GM12873 (cell line): ENCODE data around the gene CST4.

Experiments used
- TF ChIP-seq, protein P1 (sequence below): IDR thresholded peaks from 2 replicates; pipeline ENCODE4 v1.5.1; 2012; ENCODE audit warnings: low read depth, mild to moderate bottlenecking, moderate library complexity, low read length, control low read depth; ENCODE audit not compliant: insufficient read depth; ENCODE audit errors: missing control alignments

Gene CST4

DNA sequence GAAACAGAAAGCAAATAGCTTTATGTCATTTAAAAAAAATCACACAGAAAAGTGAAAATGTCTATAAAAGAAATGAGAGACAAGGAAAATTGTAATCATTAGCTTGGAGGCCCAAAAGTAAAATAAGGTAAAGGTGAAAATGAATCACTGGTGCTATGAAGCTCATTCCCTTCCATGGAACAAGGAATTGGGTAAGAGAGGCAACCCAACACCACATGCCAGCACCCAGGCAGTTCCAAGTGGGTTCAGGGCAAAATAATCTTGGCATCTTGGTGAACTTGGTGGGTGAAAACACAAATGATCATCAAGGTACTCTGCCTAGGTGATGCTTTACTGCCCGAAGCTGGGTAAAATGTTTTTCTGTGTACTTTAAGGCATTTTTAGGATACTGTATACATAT, 16.7 kb downstream of the CST4 start:
- TF ChIP-seq, protein P1, sequence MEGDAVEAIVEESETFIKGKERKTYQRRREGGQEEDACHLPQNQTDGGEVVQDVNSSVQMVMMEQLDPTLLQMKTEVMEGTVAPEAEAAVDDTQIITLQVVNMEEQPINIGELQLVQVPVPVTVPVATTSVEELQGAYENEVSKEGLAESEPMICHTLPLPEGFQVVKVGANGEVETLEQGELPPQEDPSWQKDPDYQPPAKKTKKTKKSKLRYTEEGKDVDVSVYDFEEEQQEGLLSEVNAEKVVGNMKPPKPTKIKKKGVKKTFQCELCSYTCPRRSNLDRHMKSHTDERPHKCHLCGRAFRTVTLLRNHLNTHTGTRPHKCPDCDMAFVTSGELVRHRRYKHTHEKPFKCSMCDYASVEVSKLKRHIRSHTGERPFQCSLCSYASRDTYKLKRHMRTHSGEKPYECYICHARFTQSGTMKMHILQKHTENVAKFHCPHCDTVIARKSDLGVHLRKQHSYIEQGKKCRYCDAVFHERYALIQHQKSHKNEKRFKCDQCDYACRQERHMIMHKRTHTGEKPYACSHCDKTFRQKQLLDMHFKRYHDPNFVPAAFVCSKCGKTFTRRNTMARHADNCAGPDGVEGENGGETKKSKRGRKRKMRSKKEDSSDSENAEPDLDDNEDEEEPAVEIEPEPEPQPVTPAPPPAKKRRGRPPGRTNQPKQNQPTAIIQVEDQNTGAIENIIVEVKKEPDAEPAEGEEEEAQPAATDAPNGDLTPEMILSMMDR = no peak

DNA sequence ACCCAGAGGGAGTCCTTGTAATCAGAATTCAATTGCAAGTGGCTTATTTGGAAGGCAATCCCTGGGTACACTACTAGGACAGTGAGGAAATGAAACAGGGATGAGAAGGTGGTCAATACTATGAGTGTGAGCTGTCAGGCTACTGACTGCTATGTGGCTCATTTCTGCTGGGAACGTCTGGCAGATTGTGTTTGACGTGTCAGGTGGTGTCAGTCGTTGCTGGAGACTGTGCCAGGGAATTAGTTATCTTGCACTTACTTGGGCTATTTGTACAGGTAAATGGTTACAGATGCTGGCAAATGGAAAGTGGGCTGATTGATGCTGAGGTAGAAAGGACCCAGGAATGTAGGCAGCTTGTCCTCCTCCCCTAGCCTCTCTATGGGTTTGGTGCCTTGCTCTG, 17.4 kb downstream of the CST4 start:
- TF ChIP-seq, protein P1 = no peak

DNA sequence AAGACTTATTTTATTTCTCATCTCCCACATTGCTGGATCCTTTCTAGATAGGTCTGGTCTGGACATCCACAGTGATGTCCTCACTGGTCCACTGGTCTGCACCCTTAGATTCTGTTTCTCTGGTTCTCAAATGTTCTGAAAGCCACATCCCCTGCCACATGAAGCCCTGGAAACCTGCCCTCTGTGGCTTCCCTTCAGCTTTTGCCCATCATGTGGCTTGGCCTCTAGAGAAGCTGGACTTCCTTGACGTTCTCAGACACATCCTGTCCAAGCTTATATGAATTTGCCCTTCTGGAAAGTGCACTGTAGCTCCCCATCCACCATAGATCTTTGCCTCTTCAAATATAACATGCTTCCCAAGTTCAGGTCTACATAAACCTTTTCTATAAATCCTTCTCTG, 18.5 kb downstream of the CST4 start:
- TF ChIP-seq, protein P1 = no peak

DNA sequence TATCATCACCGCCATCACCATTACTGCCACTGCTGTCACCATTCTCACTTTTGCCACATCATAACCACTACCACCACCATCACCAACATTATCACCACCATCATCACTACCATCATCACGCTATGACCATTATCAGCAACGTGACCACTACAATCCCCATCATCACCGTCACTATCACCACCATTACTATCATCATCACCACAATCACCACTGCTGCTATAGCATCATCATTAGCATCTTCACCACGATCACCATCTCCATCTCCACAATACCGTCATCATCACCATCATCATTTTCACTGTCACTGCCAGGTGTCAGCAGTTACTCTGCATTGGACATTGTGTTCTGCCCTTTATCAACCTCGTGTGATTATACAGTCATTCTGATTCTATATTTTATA, 19.0 kb downstream of the CST4 start:
- TF ChIP-seq, protein P1 = no peak

DNA sequence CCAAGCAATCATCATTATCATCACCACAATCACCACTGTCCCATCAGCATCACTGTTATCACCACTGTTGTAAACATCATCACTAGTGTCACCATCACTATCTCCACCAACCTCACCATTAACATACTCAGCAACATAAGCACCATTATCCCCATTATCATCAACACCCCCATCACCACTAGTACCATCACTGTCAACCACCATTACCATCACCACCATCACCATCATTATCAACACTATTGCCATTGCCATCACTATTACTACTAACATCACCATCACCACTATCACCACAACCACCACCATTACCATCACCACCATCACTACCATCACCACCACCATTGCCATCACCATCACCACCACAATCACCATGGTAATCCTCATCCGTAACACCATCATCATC, 19.5 kb downstream of the CST4 start:
- TF ChIP-seq, protein P1 = no peak

DNA sequence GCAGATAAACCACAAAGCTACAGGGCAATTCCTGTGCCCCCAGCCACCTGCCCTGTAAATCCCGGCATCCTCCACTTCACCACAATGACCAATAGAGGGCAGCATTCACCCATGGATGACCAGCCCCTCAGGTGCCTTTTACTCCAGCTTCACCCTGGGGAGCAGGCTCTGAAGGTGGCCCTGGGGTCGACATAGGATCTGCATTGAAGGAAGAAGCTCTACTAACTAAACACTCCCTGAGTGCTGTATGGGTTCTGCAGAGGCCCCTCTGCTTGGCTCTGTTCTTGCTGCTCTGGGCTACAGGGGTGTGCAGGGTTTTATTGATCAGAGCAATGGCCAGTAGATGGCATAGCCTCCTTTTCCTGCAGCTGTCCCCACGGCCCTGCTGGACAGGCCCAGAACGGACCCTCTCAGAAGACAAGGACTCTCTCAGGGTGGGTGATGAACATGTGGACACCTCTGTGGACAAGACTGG, 20.3 kb downstream of the CST4 start:
- TF ChIP-seq, protein P1 = peak; percentile 86

DNA sequence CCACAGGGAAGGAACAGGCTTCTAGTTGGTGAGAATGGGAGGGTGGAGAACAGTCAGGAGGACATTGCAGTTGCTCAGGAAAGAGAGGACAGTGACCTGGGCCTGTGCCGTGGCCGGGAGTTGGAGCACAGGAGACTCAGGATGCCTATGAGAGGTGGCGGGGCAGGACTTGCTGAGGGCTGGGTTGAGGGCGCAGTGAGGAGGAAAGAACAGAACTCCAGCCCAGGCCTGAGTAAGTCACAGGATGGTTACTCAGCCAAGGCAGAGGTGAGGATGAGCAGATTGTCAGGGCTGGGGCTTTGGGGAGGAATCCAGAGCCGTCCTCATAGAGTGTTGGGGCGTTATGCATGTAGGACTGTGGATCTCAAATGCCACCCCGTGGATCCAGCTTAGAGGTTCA, 21.2 kb downstream of the CST4 start:
- TF ChIP-seq, protein P1 = no peak
